Effector CD8-positive, alpha-beta T cell (primary cell): Measurements from ENCODE around the gene TNK1.
"Not testable (repeated sequence)": the region's sequence is repeated elsewhere in the genome, so short reads cannot be mapped to it uniquely, and the experiment has no call there.

Experiments used
- DNase-seq: peaks from one replicate; lab custom pipeline; 2025; lab: John Stamatoyannopoulos, UW

TNK1 gene

GRCh38 chr17:7355053-7355452 lies 25.8 kb upstream of the TNK1 start, which contains the start of gene TMEM95:
TSS of gene TMEM95 (plus strand) at chr17:7355156. CDS start at chr17:7355205, 49 bp downstream.
- no peak for DNase-seq

GRCh38 chr17:7355573-7355972 lies 25.3 kb upstream of the TNK1 start:
- no peak for DNase-seq

DNA sequence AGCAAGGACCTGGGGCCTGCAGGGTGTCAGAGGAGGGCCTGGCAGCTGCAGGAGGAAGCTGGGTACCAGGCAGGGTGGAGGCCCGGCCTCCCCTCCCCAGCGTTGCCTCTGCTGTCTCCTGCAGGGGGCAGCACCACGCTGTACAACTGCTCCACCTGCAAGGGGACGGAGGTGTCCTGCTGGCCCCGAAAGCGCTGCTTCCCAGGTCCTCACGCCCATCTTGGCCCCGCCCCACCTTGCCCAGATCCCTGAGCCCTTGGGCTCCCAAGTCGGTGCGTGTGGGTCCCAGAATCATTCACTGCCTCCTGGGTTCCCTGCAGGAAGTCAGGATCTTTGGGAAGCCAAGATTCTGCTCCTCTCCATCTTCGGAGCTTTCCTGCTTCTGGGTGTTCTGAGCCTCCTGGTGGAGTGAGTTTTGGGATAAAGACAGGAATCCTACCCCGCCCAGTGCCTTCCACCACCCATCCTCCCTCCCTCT lies 24.8 kb upstream of the TNK1 start:
- DNase-seq: peak; percentile 73

DNA sequence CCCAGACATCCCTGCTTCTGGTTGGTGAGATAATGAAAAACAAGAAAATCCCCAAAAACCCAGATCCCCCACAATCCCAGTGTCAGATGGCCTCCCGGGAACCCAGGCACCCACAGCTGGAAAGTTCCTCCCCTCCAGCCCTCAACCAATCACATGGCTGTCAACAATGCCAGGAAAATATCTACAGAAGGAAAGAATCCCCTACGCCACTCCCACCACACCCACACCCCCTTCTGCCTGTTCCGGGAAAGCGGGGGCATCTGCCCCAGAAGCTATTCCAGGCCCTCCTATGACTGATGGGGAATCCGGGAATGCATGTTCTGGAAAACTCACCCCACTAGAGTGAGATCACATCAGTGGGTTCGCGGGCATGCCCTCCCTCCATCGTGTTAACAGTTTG lies 24.1 kb upstream of the TNK1 start:
- no peak for DNase-seq

GRCh38 chr17:7357381-7357780 lies 23.5 kb upstream of the TNK1 start:
- DNase-seq: no peak

GRCh38 chr17:7361906-7362305 lies 19.0 kb upstream of the TNK1 start:
- DNase-seq: no peak

GRCh38 chr17:7363311-7363710 lies 17.6 kb upstream of the TNK1 start:
- no peak for DNase-seq

DNA sequence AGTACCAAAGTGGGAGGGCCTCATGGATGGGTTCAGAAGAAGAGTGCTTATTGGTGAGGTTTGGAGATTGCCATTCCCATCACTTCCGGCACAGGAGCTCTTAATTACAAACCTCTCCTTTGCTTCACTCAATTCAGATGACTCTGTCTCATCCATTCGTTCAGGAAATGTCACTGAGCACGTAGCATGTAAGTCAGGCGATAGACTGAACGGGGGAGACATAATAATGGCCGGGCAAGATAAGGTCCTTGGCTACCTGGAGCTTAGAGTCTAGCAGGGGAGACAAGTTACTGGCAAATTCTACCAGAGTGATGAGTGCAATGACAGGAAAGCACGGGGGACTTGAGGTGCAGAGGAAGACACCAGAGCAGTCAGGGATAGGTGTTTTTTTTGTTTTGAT lies 14.9 kb upstream of the TNK1 start:
- DNase-seq: not testable (repeated sequence)

DNA sequence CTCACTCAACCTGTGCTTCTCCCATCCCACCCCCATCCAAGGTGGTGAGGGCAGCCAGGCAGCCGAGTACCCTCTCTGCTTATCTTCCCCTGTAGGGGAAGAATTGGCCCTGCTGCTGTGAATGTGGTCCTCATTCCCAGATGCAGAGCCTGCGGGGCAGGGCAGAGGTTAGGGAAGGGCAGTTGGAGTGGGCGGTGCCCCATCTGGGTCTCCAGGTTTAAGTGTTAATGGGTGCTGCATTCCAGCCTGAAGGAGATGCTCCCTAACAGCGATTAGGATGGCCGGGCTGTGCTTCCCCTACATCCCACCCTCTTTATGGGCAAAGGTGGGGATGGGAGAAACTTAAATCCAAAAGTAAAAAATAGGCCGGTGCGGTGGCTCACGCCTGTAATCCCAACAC lies 13.8 kb upstream of the TNK1 start:
- DNase-seq: no peak

GRCh38 chr17:7367918-7368598 lies 12.8 kb upstream of the TNK1 start:
- no peak for DNase-seq

DNA sequence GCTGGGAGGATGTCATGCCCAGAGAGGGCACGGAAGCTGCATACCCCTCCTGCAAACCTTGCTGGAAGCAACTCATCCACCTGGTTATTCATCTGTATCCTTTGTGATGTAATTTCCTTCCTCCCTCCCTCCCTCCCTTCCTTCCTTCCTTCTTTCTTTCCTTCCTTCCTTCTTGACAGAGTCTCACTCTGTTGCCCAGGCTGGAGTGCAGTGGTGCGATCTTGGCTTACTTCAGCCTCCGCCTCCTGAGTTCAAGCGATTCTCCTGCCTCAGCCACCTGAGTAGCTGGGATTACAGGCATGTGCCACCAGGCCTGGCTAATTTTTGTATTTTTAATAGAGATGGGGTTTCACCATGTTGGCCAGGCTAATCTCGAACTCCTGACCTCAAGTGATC lies 12.3 kb upstream of the TNK1 start:
- DNase-seq: not testable (repeated sequence)

- no peak for DNase-seq
Measured at GRCh38 chr17:7369825-7370224, 11.1 kb upstream of the TNK1 start.

- no peak for DNase-seq
Measured at GRCh38 chr17:7370853-7371252, 10.0 kb upstream of the TNK1 start.

DNA sequence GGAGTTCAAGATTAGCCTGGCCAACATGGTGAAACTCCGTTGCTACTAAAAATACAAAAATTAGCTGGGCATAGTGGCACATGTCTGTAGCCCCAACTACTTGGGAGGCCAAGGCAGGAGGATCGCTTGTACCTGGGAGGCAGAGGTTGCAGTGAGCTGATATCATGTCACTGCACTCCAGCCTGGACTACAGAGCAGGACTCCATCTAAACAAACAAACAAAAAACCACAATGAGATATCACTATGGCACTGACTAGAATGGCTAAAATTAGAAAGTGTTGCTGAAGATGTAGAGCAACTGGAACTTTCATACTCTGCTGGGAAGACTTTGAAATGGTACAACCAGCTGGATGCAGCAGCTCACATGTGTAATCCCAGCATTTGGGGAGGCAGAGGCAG lies 6.5 kb upstream of the TNK1 start:
- DNase-seq: no peak

- DNase-seq: no peak
Measured at GRCh38 chr17:7379134-7379533, 1.8 kb upstream of the TNK1 start.

DNA sequence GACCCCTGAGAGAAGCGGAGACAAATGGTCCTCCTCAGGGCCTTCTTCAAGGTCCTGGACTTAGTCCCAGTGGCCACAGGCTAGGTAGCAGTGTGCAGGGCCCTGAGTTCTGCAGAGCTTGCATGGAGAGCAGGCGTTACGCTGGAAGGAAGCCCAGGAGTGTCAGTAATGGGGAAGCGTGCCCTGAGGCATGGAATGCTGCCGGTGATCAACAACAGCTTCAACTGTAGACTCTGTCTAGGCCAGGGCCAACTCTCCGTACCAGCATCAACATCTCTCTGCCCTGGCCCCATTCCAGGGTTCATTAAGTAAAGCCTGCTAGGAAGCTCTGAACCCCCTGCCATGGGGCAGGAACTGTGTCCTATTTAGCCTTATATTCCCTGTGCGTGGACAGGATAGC lies 568 bp upstream of the TNK1 start:
- no peak for DNase-seq

- DNase-seq: no peak
Measured at GRCh38 chr17:7382901-7383300, 2.0 kb downstream of the TNK1 start.

DNA sequence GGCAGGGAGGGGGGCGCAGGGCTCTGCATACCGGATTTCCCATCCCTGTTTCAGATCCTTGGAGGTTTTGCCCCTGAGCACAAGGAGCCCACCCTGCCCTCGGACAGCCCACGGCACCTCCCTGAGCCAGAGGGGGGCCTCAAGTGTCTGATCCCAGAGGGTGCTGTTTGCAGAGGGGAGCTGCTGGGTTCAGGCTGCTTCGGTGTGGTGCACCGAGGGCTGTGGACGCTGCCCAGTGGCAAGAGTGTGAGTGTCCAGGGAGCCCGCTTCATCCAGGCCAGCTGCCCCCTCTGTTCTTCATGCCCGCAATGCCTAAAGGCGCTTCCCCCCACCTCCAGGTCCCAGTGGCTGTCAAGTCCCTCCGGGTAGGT lies 2.5 kb downstream of the TNK1 start:
- no peak for DNase-seq

DNA sequence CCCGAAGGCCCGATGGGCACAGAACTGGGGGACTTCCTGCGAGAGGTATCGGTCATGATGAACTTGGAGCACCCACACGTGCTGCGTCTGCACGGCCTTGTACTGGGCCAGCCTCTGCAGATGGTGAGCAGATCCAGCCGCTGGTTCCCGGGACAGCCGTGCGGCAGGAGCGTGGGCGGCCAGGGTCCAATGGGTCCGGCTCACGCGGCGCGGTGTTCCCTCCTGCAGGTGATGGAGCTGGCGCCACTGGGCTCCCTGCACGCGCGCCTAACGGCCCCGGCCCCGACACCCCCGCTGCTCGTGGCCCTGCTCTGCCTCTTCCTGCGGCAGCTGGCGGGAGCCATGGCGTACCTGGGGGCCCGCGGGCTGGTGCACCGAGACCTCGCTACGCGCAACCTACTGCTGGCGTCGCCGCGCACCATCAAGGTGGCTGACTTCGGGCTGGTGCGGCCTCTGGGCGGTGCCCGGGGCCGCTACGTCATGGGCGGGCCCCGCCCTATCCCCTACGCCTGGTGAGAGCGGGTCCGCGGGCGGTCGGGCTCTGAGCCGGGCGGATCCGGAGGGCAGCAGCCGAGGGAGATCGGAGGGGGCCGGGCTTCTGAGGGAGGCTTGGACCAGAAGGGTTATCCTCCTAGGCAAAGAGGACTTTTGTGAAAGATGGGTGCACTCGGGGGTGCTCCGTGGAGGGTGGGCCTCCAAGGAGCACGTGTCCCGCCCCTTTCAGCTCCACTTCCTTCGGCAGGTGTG lies 3.0 kb downstream of the TNK1 start:
- peak; percentile 70 for DNase-seq

- DNase-seq: no peak
Measured at GRCh38 chr17:7384489-7385081, 3.7 kb downstream of the TNK1 start.

DNA sequence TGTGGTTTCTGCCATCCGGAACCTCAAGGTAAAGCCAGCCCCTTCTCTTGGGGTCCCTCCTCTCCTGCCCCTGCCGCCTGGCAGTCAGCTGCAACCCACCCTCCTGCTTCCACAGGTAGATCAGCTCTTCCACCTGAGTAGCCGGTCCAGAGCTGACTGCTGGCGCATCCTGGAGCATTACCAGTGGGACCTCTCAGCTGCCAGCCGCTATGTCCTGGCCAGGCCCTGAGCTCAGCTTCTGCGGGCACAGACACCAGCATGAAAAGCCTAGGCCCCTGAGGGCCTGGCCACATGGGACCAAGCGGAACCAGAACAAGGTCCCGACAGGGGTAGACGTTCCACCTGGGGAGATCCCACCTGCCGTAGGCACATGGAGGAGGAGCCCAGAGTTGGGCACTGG lies 8.0 kb downstream of the TNK1 start:
- DNase-seq: no peak

- DNase-seq: no peak
Measured at GRCh38 chr17:7389924-7390910, 9.3 kb downstream of the TNK1 start.
